Measurements from ENCODE around the gene FREM1. TPM values are rescaled to one million over a fixed set of nuclear protein-coding genes. Genes with fewer than 3 reads are reported as not detected.

The FREM1 gene
- polyA plus RNA-seq, 1 of the 3 experiments (the other 2 are of a cell fraction), result 0.26 TPM

DNA sequence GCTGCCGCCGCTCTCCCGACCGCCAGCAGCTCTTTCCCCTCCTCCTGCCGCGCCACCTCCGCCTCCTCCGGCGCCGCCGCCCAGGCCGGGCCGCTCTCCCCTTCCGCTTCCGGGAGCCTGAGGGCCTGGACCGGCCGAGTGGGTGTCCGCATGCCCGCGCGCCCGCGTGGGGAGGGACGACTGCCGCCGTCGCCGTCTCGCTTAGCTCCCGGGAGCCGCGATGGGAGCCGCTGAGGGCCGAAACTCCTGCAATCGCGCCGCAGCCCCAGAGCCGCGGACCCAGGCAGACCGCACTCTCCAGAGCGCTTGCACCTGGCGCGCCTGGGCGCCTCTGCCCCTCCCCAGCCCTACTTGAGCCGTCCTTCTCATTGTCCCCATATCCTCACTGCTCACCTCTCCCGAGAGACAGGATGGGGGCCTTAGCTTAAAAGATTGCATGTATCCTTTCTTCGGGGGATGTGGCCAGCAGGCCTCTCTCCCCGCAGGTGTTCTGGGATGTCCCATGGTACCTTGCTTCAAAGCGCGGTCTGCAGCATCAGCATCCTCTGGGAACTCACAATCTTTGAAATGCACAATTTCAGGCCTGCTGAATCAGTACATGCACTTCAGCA, 216.9 kb downstream of the FREM1 start, which contains the start of gene ZDHHC21:
ZDHHC21 (minus strand) TSS at position 182 of the 611 bp plus-strand sequence. CDS start 19,092 bp downstream, outside the sequence.
- Histone ChIP-seq H3K27ac (ENCODE audit: low read depth in 2 of 2, low read length in 1 of 2) (peak within 1 kb of the TSS in 1 of 2 experiments; percentile 93; a peak in 2 of 4 replicates), H3K9me2 (no peaks in the 10 kb centered on the region), H3K36me3 (replicated peaks in 1 of 2; ENCODE audit: control insufficient read depth in 1 of 2, insufficient read depth in 2 of 2, low read length in 1 of 2) (peaks cover 13 to 15% of the 10 kb centered on the region in 2 experiments), H3K4me3 (ENCODE audit: low read depth in 2 of 2, low read length in 1 of 2) (peak within 1 kb of the TSS; percentile 82 to 93), H3K4me2 (peak within 1 kb of the TSS; percentile 89), H2AFZ (ENCODE audit: low read depth) (peak within 1 kb of the TSS; percentile 87), H3K9me3 (no peaks in the 10 kb centered on the region), H3K9ac (peak within 1 kb of the TSS; percentile 64), H3F3A (replicated peaks; ENCODE audit: insufficient read depth) (peaks cover 12% of the 10 kb centered on the region), H3K4me1 (ENCODE audit: control insufficient read depth in 1 of 2, insufficient read depth in 2 of 2, low read depth in 1 of 2, low read length in 1 of 2) (peaks cover 8 to 13% of the 10 kb centered on the region in 2 experiments; a peak in 3 of 4 replicates), H3K27me3 (ENCODE audit: insufficient read depth) (no peaks in the 10 kb centered on the region), H4K20me1 (ENCODE audit: insufficient read depth) (no peaks in the 10 kb centered on the region), H3K79me2 (ENCODE audit: insufficient read depth) (peaks cover 25% of the 10 kb centered on the region)
- POLR2A ChIA-PET, result interaction anchor here (0.8 to 1.1 kb wide), 3 partner anchors 12 to 75 kb away, joined by 3 read pairs; no protein-coding TSS in a partner anchor
- CTCF ChIA-PET, result interaction anchor here (0.6 to 4.3 kb wide), 4 partner anchors 17 to 1605 kb away, joined by 3 to 21 read pairs (median 3); no protein-coding TSS in a partner anchor
- WGBS (ENCODE audit: low lambda C conversion rate), result 24% methylated on average over 10 of the region's 50 CpGs
- peak; percentile 91 for DNase-seq
- TF ChIP-seq, protein P1, sequence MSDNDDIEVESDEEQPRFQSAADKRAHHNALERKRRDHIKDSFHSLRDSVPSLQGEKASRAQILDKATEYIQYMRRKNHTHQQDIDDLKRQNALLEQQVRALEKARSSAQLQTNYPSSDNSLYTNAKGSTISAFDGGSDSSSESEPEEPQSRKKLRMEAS (IDR thresholded peaks at IDR 0.05; ENCODE audit: low read depth), result peak; percentile 88
- no peak for TF ChIP-seq JUND (IDR thresholded peaks at IDR 0.05)
- TF ChIP-seq, protein P2, sequence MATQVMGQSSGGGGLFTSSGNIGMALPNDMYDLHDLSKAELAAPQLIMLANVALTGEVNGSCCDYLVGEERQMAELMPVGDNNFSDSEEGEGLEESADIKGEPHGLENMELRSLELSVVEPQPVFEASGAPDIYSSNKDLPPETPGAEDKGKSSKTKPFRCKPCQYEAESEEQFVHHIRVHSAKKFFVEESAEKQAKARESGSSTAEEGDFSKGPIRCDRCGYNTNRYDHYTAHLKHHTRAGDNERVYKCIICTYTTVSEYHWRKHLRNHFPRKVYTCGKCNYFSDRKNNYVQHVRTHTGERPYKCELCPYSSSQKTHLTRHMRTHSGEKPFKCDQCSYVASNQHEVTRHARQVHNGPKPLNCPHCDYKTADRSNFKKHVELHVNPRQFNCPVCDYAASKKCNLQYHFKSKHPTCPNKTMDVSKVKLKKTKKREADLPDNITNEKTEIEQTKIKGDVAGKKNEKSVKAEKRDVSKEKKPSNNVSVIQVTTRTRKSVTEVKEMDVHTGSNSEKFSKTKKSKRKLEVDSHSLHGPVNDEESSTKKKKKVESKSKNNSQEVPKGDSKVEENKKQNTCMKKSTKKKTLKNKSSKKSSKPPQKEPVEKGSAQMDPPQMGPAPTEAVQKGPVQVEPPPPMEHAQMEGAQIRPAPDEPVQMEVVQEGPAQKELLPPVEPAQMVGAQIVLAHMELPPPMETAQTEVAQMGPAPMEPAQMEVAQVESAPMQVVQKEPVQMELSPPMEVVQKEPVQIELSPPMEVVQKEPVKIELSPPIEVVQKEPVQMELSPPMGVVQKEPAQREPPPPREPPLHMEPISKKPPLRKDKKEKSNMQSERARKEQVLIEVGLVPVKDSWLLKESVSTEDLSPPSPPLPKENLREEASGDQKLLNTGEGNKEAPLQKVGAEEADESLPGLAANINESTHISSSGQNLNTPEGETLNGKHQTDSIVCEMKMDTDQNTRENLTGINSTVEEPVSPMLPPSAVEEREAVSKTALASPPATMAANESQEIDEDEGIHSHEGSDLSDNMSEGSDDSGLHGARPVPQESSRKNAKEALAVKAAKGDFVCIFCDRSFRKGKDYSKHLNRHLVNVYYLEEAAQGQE (IDR thresholded peaks at IDR 0.05; ENCODE audit: low read depth, low read length), result 0 out of 2 replicates have a peak, but pooled peaks have one; percentile 11
- no peak for TF ChIP-seq MXI1 (IDR thresholded peaks at IDR 0.05; ENCODE audit: low read depth, low read length)
- no peak for TF ChIP-seq NRF1 (IDR thresholded peaks at IDR 0.05; ENCODE audit: low read depth, low read length)
- no peak for TF ChIP-seq NFIC (IDR thresholded peaks at IDR 0.05; ENCODE audit: borderline replicate concordance)
- TF ChIP-seq SMC3 (IDR thresholded peaks at IDR 0.05; ENCODE audit: low read depth, low read length), result no peak
- TF ChIP-seq TEAD4 (IDR thresholded peaks at IDR 0.05; ENCODE audit: borderline replicate concordance, insufficient read depth), result no peak
- TF ChIP-seq RXRA (IDR thresholded peaks at IDR 0.05; ENCODE audit: borderline replicate concordance, low read depth), result no peak
- TF ChIP-seq CTCF (IDR thresholded peaks at IDR 0.05), result no peak
- no peak for TF ChIP-seq TCF12 (IDR thresholded peaks at IDR 0.05)
- TF ChIP-seq GABPA (IDR thresholded peaks at IDR 0.05; ENCODE audit: low read depth), result peak; percentile 81
- TF ChIP-seq CHD2 (IDR thresholded peaks at IDR 0.05; ENCODE audit: low read length, partially characterized antibody), result no peak
- no peak for TF ChIP-seq GATA2 (CRISPR knock-in tag; IDR thresholded peaks at IDR 0.05)
- TF ChIP-seq FOXM1 (IDR thresholded peaks at IDR 0.05; ENCODE audit: low read depth), result no peak
- peak; percentile 59 for TF ChIP-seq TAF1 (IDR thresholded peaks at IDR 0.05; ENCODE audit: borderline replicate concordance, low read depth, low read length)
- no peak for TF ChIP-seq RCOR1 (IDR thresholded peaks at IDR 0.05; ENCODE audit: low read length)
- TF ChIP-seq, protein P3, sequence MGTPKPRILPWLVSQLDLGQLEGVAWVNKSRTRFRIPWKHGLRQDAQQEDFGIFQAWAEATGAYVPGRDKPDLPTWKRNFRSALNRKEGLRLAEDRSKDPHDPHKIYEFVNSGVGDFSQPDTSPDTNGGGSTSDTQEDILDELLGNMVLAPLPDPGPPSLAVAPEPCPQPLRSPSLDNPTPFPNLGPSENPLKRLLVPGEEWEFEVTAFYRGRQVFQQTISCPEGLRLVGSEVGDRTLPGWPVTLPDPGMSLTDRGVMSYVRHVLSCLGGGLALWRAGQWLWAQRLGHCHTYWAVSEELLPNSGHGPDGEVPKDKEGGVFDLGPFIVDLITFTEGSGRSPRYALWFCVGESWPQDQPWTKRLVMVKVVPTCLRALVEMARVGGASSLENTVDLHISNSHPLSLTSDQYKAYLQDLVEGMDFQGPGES (IDR thresholded peaks at IDR 0.05; ENCODE audit: low read depth, low read length), result no peak
- peak; percentile 74 for TF ChIP-seq POLR2AphosphoS5 (IDR thresholded peaks at IDR 0.05; ENCODE audit: low read depth, low read length)
- TF ChIP-seq RAD21 (IDR thresholded peaks at IDR 0.05; ENCODE audit: low read length), result no peak
- TF ChIP-seq FOXJ3 (CRISPR knock-in tag; IDR thresholded peaks at IDR 0.05), result no peak
- TF ChIP-seq ELF1 (IDR thresholded peaks at IDR 0.05), result peak; percentile 82
- no peak for TF ChIP-seq EP300 (IDR thresholded peaks at IDR 0.05; ENCODE audit: borderline replicate concordance in 1 of 2, low read depth in 1 of 2, low read length in 1 of 2)
- TF ChIP-seq USF2 (IDR thresholded peaks at IDR 0.05; ENCODE audit: borderline replicate concordance, low read depth, low read length), result no peak
- TF ChIP-seq USF1 (IDR thresholded peaks at IDR 0.05; ENCODE audit: borderline replicate concordance, low read depth), result no peak
- TF ChIP-seq MEF2A (IDR thresholded peaks at IDR 0.05; ENCODE audit: borderline replicate concordance, low read depth), result no peak
- TF ChIP-seq RFX5 (IDR thresholded peaks at IDR 0.05; ENCODE audit: low read length), result no peak
